SHP77 treated with DMSO at 0.1 percent for 48 hours (cell line): ENCODE results near the gene TPH2.

Experiments
- DNase-seq: peaks from one replicate; lab custom pipeline; 2025; lab: John Stamatoyannopoulos, UW

TPH2 gene

DNA sequence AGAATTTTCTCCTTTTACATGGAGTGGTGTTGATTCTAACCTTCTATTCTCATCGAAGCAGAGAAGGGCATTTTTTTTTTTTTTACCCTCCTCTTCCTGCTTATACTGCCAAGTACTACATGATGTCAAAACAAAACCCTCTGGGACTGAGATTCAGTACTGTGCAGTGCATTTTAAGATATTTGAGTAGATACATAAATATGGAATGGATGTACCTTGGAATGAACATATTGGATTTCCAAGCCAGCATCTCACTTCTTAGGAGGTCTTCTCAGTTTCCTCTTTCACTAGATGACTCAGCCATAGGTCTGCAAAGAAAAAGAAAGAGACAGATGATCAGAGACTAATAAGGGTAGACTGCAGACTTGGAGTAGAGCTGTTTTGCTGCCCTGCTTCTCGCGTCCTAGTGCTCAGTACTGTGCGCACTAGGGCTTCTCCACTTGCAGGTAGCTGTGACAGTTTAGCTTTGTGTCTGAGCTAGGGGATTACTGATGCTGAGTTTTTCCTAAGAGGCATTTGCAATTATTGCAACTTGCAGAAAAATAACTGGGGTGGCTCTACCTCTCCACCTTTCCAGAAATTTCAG, 20.4 kb downstream of the TPH2 start:
- DNase-seq: no peak

DNA sequence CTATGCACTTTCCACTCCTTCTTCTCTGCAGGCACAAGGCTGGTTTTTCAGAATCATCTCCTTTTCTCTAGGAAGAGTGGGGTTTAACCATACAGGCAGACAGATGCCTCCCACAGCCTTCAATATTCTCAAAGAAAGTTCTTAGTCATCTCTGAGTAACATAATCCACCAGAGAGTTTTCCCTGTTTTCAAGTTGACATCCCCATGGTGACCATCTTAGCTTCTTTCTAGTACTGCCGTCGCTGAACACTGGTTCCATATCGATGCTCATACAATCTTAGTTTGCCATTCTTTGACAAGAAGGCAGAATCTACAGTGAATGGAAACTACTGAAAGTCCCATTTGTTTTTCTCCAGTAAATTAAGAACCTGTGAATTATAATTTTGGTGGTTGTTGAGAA, 28.6 kb downstream of the TPH2 start:
- no peak for DNase-seq

DNA sequence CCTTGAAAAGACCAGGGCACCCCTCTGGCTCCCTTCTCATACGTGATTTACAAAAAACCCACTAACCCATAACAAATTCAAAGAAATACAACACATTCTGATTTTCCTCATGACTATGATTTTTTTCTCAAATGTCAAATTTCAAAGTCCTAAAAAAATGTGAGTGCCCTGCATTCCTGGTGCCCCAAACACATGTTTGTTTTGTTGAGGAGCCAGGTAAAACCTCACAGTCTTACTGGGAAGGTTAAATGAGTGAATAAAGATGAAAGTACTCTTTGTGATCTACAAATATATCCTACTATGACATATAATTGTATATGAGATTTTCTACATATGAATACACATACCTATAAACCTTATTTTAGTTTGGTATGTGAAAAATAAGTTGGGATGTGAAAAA, 30.7 kb downstream of the TPH2 start:
- DNase-seq: no peak

DNA sequence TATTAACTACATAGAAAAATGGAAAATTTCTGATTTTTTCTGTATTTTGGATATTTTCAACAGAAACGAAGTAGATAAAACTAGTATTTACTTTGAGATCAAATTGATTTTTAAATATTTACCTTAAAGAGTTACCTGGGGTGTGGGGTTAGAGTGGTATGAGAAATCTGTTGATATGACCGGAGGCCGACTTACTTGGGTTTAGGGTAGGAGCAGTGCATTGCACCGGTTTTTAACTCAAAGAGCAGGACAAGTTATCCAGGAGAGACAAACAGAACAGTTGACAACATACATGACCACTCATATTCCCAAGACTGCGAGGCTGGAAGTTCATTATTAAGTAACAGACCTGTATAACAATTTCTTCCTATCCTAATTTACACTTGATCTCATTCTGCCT, 31.4 kb downstream of the TPH2 start:
- DNase-seq: no peak

DNA sequence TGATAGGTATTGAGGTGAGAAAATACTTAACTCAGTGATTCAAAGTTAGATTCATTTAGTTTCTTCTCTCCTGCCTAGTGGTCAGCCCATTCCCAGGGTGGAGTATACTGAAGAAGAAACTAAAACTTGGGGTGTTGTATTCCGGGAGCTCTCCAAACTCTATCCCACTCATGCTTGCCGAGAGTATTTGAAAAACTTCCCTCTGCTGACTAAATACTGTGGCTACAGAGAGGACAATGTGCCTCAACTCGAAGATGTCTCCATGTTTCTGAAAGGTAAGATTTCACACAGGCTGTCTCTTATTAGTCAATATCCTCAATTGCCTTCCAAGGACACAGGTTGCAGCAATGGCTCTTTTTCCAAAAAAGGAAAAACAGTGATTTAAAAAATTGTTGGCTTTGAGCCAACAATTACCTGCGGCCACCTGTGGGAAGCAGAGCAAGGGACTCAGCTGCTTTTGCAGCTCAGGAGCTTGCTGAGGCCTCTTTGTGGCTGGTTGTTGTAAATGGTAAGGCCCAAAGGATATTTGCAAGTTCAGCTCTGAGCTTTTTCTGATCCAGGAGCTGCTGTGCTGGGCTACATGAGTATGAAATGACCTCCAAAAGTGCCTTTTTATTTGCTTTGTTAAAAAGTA, 33.9 kb downstream of the TPH2 start:
- no peak for DNase-seq

DNA sequence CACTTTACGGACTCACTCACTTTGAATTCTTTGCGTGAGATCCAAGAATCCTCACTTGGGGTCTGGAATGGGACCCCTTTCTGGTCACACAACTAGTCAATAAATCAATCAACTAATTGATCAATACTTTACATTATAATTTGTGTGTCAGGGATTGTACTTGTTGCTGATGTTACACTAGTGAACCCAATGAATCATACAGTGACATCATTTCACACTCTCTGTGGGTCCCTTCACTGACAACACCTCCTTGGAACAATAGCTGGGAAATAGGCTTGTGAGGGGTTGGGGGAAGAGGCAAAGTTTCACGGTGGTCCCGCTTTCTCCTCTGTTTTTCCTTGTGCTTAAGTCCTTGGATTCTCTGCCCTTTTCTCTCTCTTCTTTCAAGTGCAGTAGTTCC, 35.0 kb downstream of the TPH2 start:
- DNase-seq: no peak

DNA sequence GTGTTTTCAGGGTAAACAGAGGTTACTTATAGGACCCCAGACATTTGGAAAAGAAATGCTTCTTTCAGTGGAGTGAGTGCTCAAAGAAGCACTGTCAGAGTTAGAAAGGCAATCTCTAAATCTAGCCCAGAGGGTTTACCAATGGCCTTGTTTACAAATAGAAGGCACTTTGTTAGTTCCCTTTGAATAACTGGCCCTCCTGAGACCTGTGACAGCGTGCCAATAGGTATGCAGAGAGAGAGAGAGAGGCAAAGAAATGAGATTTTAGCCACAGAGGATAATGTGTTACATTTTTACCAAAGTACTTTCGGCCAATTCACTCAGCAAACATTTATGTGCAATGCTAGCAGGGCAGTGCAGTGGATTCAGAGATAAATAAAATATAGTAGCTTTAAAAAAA, 41.9 kb downstream of the TPH2 start:
- DNase-seq: no peak

DNA sequence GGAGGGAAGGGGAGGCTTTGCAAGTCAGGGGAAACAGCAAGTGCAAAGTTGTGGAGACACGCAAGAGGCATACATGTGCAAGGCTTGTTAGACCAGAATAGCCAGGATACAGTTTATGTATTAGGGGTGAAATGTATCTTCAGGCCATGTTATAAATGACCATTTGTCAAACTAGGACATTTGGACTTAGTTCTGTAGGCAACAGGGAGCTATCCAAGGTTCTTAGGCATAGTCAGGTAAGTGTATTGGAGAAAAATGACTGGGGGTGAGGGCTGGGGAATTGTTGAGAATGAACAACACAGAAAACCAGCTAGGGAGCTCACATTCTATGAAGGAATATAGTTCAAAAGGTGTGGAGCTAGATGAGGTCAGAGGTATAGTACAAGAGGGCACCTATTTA, 42.5 kb downstream of the TPH2 start:
- DNase-seq: no peak

DNA sequence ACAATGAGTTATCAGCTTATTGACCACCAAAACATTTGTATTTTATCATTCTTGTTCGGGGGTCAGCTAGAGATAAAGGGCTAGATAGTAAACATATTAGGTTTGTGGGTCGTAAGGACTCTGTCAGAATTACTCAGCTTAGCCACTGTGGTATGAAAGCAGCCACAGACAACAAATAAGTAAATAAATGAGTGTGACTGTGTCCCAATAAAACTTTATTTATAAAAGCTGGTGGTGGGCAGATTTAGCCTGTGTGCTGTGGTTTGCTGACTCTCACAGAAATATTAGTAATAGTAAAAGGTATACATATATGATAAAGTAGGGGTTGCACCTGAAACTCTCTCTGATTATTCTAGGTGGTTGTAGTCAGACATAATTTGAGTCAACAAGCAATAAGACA, 56.1 kb downstream of the TPH2 start:
- DNase-seq: no peak

DNA sequence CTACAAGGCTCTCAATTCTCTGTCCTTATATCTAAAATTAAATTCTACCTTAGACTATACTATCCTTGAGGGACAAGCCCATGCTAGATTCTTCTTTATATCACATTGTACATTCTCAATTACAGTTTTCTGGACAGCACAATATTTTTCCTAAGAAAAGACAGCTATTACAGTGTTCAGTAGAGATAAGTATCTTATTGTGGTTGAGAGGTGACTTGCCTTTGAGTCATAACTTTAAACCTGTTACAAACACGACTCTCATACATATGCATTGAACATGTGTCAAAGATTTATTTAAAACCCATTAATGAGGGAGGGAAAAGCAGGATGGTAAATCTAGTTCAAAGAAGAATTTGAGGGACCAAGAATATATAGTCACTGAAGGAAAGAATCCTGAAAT, 61.1 kb downstream of the TPH2 start:
- no peak for DNase-seq

DNA sequence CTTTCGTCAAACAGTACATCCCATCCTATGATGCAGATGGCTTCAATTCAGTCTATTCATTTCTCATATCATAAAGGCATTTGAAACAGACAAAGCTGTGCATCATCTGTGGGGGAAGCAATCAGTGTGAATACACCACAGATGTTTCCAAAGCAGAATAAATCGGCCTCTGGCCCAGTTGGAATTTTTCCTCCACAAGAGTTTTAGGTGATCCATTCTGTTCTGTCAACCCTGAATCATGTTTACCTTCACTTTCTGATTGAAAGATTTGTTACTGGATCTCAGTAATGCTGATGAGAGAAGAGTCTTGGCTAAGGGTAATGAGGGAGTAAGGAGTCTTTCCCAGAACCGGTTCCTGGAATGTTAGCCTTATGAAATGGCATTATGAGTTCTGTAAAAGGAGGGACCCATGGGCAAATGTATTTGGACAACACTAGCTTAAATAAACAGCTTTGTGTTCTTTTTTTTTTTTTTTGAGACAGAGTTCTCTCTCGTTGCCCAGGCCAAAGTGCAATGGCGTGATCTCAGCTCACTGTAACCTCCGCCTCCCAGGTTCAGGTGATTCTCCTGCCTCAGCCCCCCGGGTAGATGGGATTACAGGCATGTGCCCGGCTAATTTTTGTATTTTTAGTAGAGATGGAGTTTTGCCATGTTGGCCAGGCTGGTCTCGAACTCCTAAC, 62.5 kb downstream of the TPH2 start:
- DNase-seq: no peak

DNA sequence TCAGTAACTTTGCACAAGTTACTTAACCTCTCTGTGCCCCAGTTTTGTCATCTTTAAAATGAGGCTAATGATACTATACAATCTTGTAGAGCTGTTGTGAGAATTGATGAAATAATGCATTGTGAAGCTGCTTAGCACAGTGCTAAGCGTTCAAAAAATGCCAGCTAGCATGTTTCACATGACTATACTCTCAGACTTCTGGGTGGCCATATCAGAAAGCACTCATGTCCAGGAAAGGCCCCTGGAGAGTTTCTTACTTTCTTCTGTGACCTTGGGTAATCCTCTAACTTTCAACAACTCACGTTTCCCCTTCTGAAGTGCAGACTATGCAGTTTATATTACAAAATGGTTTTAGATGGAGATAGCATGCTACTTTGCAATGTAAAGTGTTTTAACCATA, 68.1 kb downstream of the TPH2 start:
- no peak for DNase-seq

DNA sequence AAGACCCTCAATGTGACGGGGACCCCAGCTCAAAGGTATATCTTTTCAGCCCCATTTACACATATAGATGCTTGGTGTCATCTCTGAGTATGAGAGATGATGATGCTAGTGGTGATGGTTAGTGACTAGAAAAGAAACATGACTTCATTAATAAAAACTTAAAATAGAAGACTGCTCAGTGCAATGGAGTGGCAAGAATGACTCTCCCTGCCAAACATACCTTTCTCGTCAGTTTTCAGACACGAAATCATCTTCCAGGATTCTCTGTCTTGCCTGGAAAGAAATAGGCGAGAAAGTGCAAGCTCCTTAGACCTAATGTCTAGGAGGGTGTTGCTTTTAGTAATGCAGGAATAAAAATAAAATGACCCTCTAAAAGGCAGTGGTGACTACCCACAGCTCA, 71.7 kb downstream of the TPH2 start:
- DNase-seq: no peak

DNA sequence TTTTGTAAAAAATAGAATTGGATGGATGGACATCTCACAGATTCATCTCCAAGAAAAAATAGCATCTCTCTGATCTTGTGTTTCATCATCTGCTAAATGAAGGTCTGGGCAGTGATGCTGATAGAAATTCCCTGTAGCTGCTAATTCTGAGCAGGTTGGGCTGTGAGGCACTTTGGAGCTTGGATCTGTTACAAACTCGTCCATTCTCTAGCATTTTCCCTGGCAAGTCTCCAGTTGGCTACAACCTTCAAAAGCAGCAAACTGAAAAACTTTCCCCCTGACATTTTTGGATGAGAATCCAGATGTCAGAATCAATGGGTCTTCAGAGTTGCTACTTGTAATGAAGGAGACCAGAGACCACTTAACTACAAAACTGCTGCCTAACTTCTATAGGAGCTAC, 72.7 kb downstream of the TPH2 start:
- DNase-seq: no peak

DNA sequence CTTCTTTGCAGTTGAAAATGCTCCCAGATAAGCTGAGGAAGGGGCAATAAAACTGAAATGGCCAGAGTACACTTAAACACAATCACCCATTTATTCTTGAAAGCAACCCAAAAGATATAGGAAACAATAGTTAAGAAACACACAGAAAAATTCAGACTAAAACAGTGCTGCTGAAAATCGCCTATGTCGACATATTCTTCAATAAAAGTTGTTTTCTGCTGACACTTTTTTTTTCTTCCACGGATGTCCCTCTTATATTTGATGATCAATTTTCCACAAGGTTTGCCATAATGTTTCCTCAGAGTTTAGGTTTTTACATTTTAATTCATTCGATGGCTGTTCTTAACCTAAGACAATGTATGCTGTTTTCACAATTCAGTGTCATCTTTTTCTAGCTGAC, 74.2 kb downstream of the TPH2 start:
- DNase-seq: no peak

DNA sequence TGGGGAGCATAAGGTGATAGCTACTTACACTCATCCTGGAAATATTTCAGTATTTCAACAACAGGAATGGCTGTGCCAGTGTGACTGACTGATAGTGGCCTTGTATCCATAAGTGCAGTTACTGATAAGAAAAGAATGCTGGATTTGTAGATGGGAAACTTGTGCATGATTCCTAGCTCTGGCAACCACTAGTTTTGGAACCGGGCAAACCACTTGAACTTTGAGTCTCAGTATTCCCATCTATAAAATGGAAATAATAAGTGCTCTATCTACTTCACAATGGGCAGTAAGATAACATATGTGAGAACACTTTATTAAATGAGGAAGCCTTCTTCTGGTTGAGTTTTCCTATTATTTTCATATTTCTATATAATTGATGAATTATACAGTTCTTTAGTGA, 77.2 kb downstream of the TPH2 start:
- no peak for DNase-seq

DNA sequence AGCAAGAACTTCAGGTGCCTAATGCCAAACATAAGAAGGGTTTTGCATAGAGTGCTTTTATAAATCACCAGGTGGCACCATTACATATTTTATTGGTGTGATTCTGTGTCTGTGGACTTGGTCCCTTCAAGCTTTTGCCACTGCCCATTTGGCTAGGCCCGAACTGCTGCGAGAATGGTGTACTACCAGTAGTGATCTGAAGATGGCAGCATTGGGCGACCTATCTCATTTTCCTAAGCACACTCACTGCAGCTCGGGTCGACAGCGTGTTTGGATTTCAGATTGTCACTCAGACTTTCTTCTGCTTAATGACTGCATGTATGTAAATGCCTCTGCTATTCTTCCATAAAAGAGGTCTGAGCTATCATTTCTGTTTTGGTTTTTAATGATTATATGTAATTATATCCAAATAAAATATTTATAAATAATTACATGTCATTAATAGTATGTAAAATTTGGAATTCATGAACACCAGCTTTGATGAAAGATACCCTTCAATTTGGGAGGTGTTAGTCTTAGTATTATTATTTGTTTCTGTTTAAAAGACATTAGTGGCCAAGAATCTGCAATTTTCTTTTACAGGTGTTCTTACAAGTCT, 78.5 kb downstream of the TPH2 start:
- peak; percentile 89 for DNase-seq

DNA sequence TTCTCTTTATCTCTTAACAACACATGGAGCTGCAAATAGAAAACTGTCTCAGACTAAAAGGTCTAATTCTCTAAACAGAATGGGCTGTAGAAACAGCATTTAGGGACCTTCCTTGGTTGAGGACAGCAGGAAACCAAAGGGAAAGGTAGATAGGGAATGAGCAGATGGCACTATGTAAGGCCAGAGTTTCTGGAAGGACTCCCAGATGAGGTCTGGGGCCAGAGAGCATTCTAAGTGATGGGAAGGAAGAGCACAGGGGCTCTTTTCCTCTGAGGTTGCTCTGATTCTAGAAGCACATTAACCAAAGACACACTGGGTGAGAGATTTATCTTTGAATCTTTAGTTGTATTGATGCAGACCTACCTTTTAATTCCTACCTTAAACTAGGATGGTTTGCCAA, 79.4 kb downstream of the TPH2 start:
- no peak for DNase-seq

DNA sequence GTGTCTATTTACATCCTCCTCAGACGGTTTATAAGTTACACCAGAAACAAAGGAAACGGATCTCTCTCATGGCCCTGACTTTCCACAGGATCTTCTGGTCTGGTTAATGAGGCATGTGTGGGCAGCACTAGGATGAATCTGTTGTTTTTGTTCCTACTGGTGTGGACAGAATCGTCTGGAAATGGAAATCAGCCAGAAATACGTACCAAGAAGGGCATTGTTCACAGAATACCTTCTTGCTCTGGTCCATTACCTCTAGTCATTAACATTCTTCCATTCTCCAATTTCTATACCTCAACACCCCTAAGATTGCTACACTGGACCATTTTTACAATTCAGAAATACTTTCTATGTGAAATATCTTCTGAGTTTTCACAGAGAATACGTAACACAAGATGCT, 86.0 kb downstream of the TPH2 start:
- no peak for DNase-seq

DNA sequence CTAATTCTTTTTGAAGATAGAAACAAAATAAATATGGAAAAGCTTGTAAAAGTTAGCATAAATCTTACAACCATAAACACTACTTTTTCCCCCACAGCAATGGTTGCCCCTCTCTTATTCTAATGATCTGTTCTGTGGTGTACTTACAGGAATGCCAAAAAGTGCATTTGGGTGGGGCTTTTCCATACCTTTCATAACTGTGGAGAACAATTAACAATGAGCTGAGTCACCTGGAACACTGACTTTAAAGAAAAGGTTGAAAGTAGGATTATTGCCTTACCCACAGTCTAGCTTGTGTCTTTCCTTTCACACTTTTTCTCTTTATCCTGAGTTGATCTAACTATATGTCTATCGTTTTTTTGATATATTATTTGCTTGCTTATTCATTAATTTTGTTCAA, 86.9 kb downstream of the TPH2 start:
- no peak for DNase-seq

DNA sequence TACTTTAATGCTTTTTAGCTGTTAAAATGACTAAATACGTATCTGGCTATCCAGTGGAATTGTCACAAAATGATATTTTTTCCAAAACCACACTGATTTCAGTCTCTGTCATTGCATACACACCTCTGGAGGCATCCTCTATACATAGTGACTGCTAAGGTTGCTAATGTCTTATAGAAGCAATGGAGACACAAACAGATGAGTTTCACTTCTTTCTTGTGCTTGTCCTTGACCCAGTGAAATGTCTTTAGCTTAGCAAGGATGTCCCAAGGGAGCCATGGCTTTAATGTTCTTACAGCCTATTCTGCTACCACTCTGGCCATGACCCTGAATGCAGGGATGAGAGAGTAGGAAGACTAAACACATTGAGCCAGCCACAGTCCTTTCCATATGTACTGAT, 90.3 kb downstream of the TPH2 start:
- DNase-seq: no peak

DNA sequence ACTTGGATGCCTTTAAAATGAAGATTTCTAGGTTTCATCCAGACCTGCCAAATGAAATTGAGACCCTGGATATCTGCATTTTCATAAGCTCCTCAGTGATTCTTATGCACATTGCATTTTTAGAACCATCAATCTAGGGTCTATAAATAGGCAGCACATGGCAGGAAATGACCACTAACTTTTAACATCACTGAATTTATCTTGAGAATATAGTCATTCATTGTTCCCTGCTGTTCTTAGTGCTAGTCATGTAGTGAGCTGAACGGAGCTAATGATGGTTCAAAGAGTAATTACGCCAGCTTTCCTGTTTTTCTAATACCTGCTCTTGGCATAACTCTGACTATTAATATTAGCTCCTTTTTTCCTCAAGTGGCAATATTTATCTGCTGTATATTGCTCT, 91.6 kb downstream of the TPH2 start:
- DNase-seq: no peak

DNA sequence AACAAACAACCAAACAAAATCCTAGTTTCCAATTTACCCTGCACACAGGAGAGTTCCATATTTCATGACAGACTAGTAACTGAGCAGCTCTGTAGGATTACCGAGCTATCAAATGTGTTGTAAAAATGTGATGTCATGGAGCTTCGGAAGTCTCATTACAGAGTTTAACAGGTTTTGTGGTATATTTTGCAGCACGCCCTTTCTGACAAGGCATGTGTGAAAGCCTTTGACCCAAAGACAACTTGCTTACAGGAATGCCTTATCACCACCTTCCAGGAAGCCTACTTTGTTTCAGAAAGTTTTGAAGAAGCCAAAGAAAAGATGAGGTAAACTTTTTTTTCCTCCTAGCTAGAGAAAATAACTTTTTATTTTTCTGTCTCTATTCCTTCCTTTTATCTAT, 92.4 kb downstream of the TPH2 start:
- DNase-seq: no peak

DNA sequence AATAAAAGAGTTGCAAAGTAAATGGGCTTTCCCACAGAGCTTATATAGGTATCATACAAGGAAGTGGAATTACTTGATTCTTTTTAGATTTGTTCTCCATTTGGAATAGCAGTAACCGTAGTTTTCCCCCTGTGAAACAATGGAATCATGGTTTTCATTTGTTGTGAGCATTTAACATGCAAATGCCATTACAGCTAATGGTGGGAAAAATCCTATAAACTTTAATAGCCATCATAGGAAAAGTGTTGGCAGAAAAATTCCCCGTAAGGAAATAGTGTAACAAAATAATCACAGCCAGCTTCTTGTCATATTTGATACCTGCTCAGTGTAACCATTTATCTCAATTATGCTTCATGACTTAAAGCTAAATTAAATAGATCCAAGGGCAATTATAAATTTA, 95.3 kb downstream of the TPH2 start:
- DNase-seq: no peak
